ENCODE results near the gene ZNF350. TPM values are rescaled to one million over a fixed set of nuclear protein-coding genes. Genes with fewer than 3 reads are reported as not detected.

Gene ZNF350
- total and polyA plus RNA-seq, 2 donors (not counting 1 experiment from before 2014, with no cell fraction given): 6.0 to 50.2 TPM

DNA sequence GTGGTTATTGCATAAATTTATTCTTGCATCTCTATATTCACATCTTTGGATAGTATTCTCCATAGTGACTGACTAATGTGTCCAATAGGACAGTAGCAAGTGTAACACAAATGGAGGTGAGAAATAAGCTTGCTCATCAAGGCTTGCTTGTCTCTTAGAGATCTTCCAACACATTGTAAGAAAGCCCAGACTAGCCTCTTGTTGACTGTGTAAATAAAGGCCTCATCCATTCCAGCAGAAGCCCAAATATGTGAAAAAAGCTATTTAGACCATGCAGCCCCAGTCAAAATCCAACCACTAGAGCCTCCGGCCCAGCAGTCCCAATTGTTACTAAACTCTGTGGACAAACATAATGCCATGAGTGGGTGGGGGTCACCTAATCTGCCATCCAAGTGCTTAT is 24.0 kb upstream of the ZNF350 start:
- no peak overlapping the region for H2AFZ ChIP-seq (ENCODE audit: insufficient read depth, low read depth, low read length, poor library complexity, severe bottlenecking)
- H3K4me1 Mint-ChIP-seq: peaks cover 17% of the 10 kb centered on the region
- no peak overlapping the region for H3K4me3 Mint-ChIP-seq
- no peak overlapping the region for H3K4me3 ChIP-seq (ENCODE audit: control extremely low read depth in 1 of 5, extremely low read depth in 1 of 5, insufficient read depth in 1 of 5, low read depth in 2 of 5, low read length in 4 of 5)
- H3K4me1 ChIP-seq (ENCODE audit: control insufficient read depth in 2 of 2, insufficient read depth in 2 of 2, low read length in 2 of 2): peaks cover 9 to 12% of the 10 kb centered on the region in 2 donors
- no peak overlapping the region for H3K27ac ChIP-seq (ENCODE audit: low read length in 2 of 2)
- H3K27me3 ChIP-seq (replicated peaks in 1 of 4; ENCODE audit: control extremely low read depth in 1 of 4, control insufficient read depth in 3 of 4, insufficient read depth in 4 of 4, low read length in 3 of 4): no peaks in the 10 kb centered on the region
- no peak overlapping the region for H3K9ac ChIP-seq (ENCODE audit: low read length)
- no peak for DNase-seq
- H3K27ac Mint-ChIP-seq: no peak overlapping the region
- no peaks in the 10 kb centered on the region for H3K27me3 Mint-ChIP-seq
- peaks cover 14 to 40% (median 23%) of the 10 kb centered on the region in 3 donors for H3K9me3 ChIP-seq (ENCODE audit: control extremely low read depth in 1 of 3, control insufficient read depth in 2 of 3, insufficient read depth in 1 of 3, low read length in 2 of 3)
- CTCF ChIA-PET: no interaction called here
- peaks cover 23% of the 10 kb centered on the region for H3K79me2 ChIP-seq (ENCODE audit: control insufficient read depth, insufficient read depth, low read length)
- peaks cover 0 to 8% of the 10 kb centered on the region in 2 experiments for H3K36me3 ChIP-seq (replicated peaks in 1 of 2; ENCODE audit: control extremely low read depth in 1 of 2, control insufficient read depth in 1 of 2, extremely low read depth in 1 of 2, insufficient read depth in 2 of 2, low read length in 1 of 2)
- intact Hi-C loops (cut with micrococcal nuclease): no loop called here
- H3K9me3 Mint-ChIP-seq (ENCODE audit: insufficient read depth): peaks cover 12% of the 10 kb centered on the region
- TF ChIP-seq CTCF (IDR thresholded peaks at IDR 0.05) (no peak), EZH2 (IDR thresholded peaks at IDR 0.05; ENCODE audit: borderline replicate concordance, insufficient read depth, low read depth, low read length, poor library complexity, severe bottlenecking) (no peak)
- no peak overlapping the region for H3K4me2 ChIP-seq (replicated peaks; ENCODE audit: low read depth, low read length, poor library complexity, severe bottlenecking)
- no peaks in the 10 kb centered on the region for H4K20me1 ChIP-seq (ENCODE audit: control insufficient read depth, insufficient read depth, low read length, poor library complexity, severe bottlenecking)
- no peak for ATAC-seq (ENCODE audit: low read depth)
- WGBS (ENCODE audit: insufficient coverage): no CpG with 5 or more reads among the region's 1 CpG
- POLR2A ChIA-PET: no interaction called here

DNA sequence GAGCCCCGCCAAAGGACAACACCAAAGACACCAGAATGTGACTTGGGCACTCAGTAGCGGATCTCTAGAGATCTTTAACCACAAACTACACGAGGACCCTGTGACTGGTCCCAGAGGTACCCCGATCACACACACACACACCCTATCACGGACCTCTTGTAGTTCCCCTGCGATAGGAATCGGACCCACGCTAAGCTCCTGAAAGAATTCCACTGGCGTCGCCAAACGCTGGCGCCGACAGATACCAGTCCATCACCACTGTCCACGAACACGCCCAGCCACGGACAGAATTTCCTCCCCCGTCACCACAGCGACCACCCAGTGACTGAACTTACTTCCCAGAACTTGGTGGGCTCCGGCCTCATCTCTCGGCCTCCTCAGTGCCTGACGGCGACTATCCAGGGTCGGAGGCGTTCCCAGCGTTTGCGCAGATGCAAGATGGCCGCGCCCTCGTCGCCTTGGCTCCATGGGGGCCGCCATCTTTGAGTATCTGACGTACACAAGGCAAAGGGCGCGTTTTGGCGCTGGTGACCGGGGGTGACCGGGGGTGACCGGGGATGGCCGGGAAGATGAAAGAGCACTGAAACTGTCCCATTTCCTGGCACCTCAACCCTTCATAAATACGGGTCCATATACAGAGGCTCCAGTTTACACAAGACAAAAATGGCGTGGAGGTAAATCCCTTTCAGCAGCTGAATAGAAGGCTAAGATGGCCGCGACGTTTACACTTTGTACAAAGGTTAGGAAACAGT is 21.3 kb upstream of the ZNF350 start, which contains the start of gene ZNF615:
ZNF615 (minus strand) TSS at position 406 of the 752 bp plus-strand sequence. CDS start 4,500 bp downstream, outside the sequence.
- no peaks in the 10 kb centered on the region for H3K27me3 ChIP-seq (replicated peaks in 1 of 4; ENCODE audit: control extremely low read depth in 1 of 4, control insufficient read depth in 3 of 4, insufficient read depth in 4 of 4, low read length in 3 of 4)
- ChIA-PET POLR2A (interaction anchor here (0.5 to 1.6 kb wide), 4 partner anchors 20 to 1437 kb away, joined by 3 to 7 read pairs (median 5); partner anchors contain the start of genes ZNF432 and ZNF614), CTCF (interaction anchor here (1.2 kb wide), 1 partner anchor 13 kb away, joined by 3 read pairs; no protein-coding TSS in a partner anchor)
- H3K79me2 ChIP-seq (ENCODE audit: control insufficient read depth, insufficient read depth, low read length): peaks cover 44% of the 10 kb centered on the region
- H3K4me2 ChIP-seq (replicated peaks; ENCODE audit: low read depth, low read length, poor library complexity, severe bottlenecking): peak within 1 kb of the TSS; percentile 75
- whole genome bisulfite sequencing (ENCODE audit: insufficient coverage): under 1% methylated on average over 39 of the region's 44 CpGs
- peak within 1 kb of the TSS; percentile 78 to 88 for H3K27ac ChIP-seq (ENCODE audit: low read length in 2 of 2)
- TF ChIP-seq CTCF (IDR thresholded peaks at IDR 0.05) (no peak), EZH2 (IDR thresholded peaks at IDR 0.05; ENCODE audit: borderline replicate concordance, insufficient read depth, low read depth, low read length, poor library complexity, severe bottlenecking) (no peak)
- H3K9me3 Mint-ChIP-seq (ENCODE audit: insufficient read depth): peaks cover 11% of the 10 kb centered on the region
- peak within 1 kb of the TSS; percentile 96 for H3K9ac ChIP-seq (ENCODE audit: low read length)
- H3K4me1 ChIP-seq (ENCODE audit: control insufficient read depth in 2 of 2, insufficient read depth in 2 of 2, low read length in 2 of 2): peaks cover 9 to 12% of the 10 kb centered on the region in 2 donors
- peak within 1 kb of the TSS; percentile 92 for H3K4me3 Mint-ChIP-seq
- peak; percentile 94 for DNase-seq
- peak; percentile 94 for ATAC-seq (ENCODE audit: low read depth)
- peaks cover 17% of the 10 kb centered on the region for H3K4me1 Mint-ChIP-seq
- H3K4me3 ChIP-seq (ENCODE audit: control extremely low read depth in 1 of 5, extremely low read depth in 1 of 5, insufficient read depth in 1 of 5, low read depth in 2 of 5, low read length in 4 of 5): peak within 1 kb of the TSS; percentile 68 to 90 (median 76)
- no peaks in the 10 kb centered on the region for H3K27me3 Mint-ChIP-seq
- peaks cover 0 to 5% of the 10 kb centered on the region in 2 experiments for H3K36me3 ChIP-seq (replicated peaks in 1 of 2; ENCODE audit: control extremely low read depth in 1 of 2, control insufficient read depth in 1 of 2, extremely low read depth in 1 of 2, insufficient read depth in 2 of 2, low read length in 1 of 2)
- H4K20me1 ChIP-seq (ENCODE audit: control insufficient read depth, insufficient read depth, low read length, poor library complexity, severe bottlenecking): no peaks in the 10 kb centered on the region
- peak within 1 kb of the TSS; percentile 100 for H2AFZ ChIP-seq (ENCODE audit: insufficient read depth, low read depth, low read length, poor library complexity, severe bottlenecking)
- peak within 1 kb of the TSS; percentile 98 for H3K27ac Mint-ChIP-seq
- peaks cover 5 to 52% (median 17%) of the 10 kb centered on the region in 3 donors for H3K9me3 ChIP-seq (ENCODE audit: control extremely low read depth in 1 of 3, control insufficient read depth in 2 of 3, insufficient read depth in 1 of 3, low read length in 2 of 3)
- intact Hi-C loops (cut with micrococcal nuclease): loop anchor here (1.0 kb wide), 4 partner anchors 20 to 81 kb away; partner anchors contain the start of genes ZNF350, ZNF613 and ZNF614
